Gastrocnemius medialis (tissue), 4 donors: ENCODE data around the gene UBR3.

Source experiments
- CTCF ChIP-seq, 5 experiments: fragments of 450-650 bp in 3 of 5; fragments of 200-600 bp in 2 of 5; sonication (generic) in 2 of 5; IDR thresholded peaks in 4 of 5; conservative IDR thresholded peaks in 1 of 5; 1 replicate in 4 of 5; 2 replicates in 1 of 5; pipeline ENCODE4 v1.5.1; 2016 to 2019; ENCODE audit warnings: antibody characterized with exemption in 5 of 5, mild to moderate bottlenecking in 3 of 5, moderate library complexity in 3 of 5
- POLR2A ChIP-seq, 2 donors: fragments of 450-650 bp; IDR thresholded peaks; one replicate each; pipeline ENCODE4 v1.6.1; 2017; ENCODE audit warnings: antibody characterized with exemption in 2 of 2, mild to moderate bottlenecking in 2 of 2, moderate library complexity in 2 of 2

GRCh38 chr2:169822785-169823392 lies 4.4 kb upstream of the UBR3 start:
- no peak for TF ChIP-seq CTCF (IDR thresholded peaks at IDR 0.05 in 4 of 5, conservative IDR thresholded peaks at IDR 0.05 in 1 of 5)
- TF ChIP-seq POLR2A (IDR thresholded peaks at IDR 0.05) = no peak
